ENCODE data around the gene DUXA. TPM values are rescaled to one million over a fixed set of nuclear protein-coding genes. Genes with fewer than 3 reads are reported as not detected.

Gene DUXA
- total RNA-seq, 1 donor from 2014 or later: not detected

GRCh38 chr19:57110592-57111328 is 56.5 kb downstream of the DUXA start:
- H3K36me3 ChIP-seq (ENCODE audit: insufficient read depth, low read length): no peaks in the 10 kb centered on the region
- Mint-ChIP-seq H3K4me1 (ENCODE audit: low read depth, unreplicated experiment) (no peaks in the 10 kb centered on the region), H3K9me3 (ENCODE audit: unreplicated experiment) (peaks cover 37% of the 10 kb centered on the region), H3K27me3 (ENCODE audit: low read depth, unreplicated experiment) (no peaks in the 10 kb centered on the region), H3K27ac (ENCODE audit: unreplicated experiment) (no peak overlapping the region), H3K4me3 (ENCODE audit: unreplicated experiment) (no peak overlapping the region), H3K36me3 (ENCODE audit: low read depth, unreplicated experiment) (no peaks in the 10 kb centered on the region)
- no peak overlapping the region for H2AFZ ChIP-seq (ENCODE audit: low read depth, low read length)
- H3K4me1 ChIP-seq (ENCODE audit: insufficient read depth, low read length): no peaks in the 10 kb centered on the region
- FAIRE-seq (no peak), DNase-seq (ENCODE audit: low read depth) (no peak)
- H3K9me3 ChIP-seq (ENCODE audit: insufficient read depth, low read depth, low read length): peaks cover 11% of the 10 kb centered on the region
- no peak for TF ChIP-seq CTCF (IDR thresholded peaks at IDR 0.05; ENCODE audit: insufficient read depth, low read depth, low read length)
- no peak for TF ChIP-seq EZH2 (IDR thresholded peaks at IDR 0.05; ENCODE audit: insufficient read depth, low read length)
- no peak overlapping the region for H3K27ac ChIP-seq (ENCODE audit: low read depth, low read length)
- H3K27me3 ChIP-seq (ENCODE audit: insufficient read depth, low read length): no peaks in the 10 kb centered on the region
- H3K9ac ChIP-seq (ENCODE audit: low read length): no peak overlapping the region
- no peak overlapping the region for H3K4me3 ChIP-seq (ENCODE audit: insufficient read depth, low read depth, low read length)
- H4K20me1 ChIP-seq (ENCODE audit: insufficient read depth, low read length): no peaks in the 10 kb centered on the region
- H3K4me2 ChIP-seq (ENCODE audit: low read length): no peak overlapping the region
- no peaks in the 10 kb centered on the region for H3K79me2 ChIP-seq (ENCODE audit: insufficient read depth, low read length)

GRCh38 chr19:57106722-57107235 is 60.5 kb downstream of the DUXA start:
- H3K9me3 Mint-ChIP-seq (ENCODE audit: unreplicated experiment): peaks cover 30% of the 10 kb centered on the region
- H3K36me3 Mint-ChIP-seq (ENCODE audit: low read depth, unreplicated experiment): no peaks in the 10 kb centered on the region
- H3K9me3 ChIP-seq (ENCODE audit: insufficient read depth, low read depth, low read length): peaks cover 9% of the 10 kb centered on the region
- H3K27me3 Mint-ChIP-seq (ENCODE audit: low read depth, unreplicated experiment): no peaks in the 10 kb centered on the region
- no peak overlapping the region for H3K27ac ChIP-seq (ENCODE audit: low read depth, low read length)
- no peaks in the 10 kb centered on the region for H3K4me1 Mint-ChIP-seq (ENCODE audit: low read depth, unreplicated experiment)
- FAIRE-seq: no peak
- H3K4me3 ChIP-seq (ENCODE audit: insufficient read depth, low read depth, low read length): no peak overlapping the region
- DNase-seq (ENCODE audit: low read depth): no peak
- TF ChIP-seq CTCF (IDR thresholded peaks at IDR 0.05; ENCODE audit: insufficient read depth, low read depth, low read length): no peak
- no peak for TF ChIP-seq EZH2 (IDR thresholded peaks at IDR 0.05; ENCODE audit: insufficient read depth, low read length)
- no peaks in the 10 kb centered on the region for H3K79me2 ChIP-seq (ENCODE audit: insufficient read depth, low read length)
- H3K4me1 ChIP-seq (ENCODE audit: insufficient read depth, low read length): no peaks in the 10 kb centered on the region
- H3K4me3 Mint-ChIP-seq (ENCODE audit: unreplicated experiment): no peak overlapping the region
- H4K20me1 ChIP-seq (ENCODE audit: insufficient read depth, low read length): no peaks in the 10 kb centered on the region
- no peak overlapping the region for H3K27ac Mint-ChIP-seq (ENCODE audit: unreplicated experiment)
- H3K27me3 ChIP-seq (ENCODE audit: insufficient read depth, low read length): no peaks in the 10 kb centered on the region
- H3K9ac ChIP-seq (ENCODE audit: low read length): no peak overlapping the region
- no peaks in the 10 kb centered on the region for H3K36me3 ChIP-seq (ENCODE audit: insufficient read depth, low read length)
- H2AFZ ChIP-seq (ENCODE audit: low read depth, low read length): no peak overlapping the region
- H3K4me2 ChIP-seq (ENCODE audit: low read length): no peak overlapping the region
